NB4 (cell line): ENCODE measurements around the gene PHLDB1.

Experiments
- TF ChIP-seq, protein P1 (sequence below): IDR thresholded peaks from 2 replicates; pipeline ENCODE4 v1.6.1; 2011; ENCODE audit warnings: low read depth, low read length
- TF ChIP-seq, protein P2 (sequence below): IDR thresholded peaks from one replicate; pipeline ENCODE4 v1.5.1; 2012; ENCODE audit warnings: low read depth, low read length

DNA sequence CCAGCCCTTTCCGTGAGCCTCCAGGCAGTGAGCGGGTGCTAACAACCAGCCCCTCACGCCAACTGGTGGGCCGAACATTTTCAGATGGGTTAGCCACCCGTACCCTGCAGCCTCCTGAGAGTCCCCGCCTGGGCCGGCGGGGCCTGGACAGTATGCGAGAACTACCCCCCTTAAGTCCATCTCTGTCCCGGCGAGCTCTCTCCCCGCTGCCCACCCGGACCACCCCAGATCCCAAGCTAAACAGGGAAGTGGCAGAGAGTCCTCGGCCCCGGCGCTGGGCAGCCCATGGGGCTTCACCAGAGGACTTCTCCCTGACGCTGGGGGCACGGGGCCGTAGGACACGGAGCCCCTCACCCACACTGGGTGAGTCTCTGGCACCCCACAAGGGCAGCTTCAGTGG is 20.6 kb downstream of the PHLDB1 start:
- TF ChIP-seq, protein P1, sequence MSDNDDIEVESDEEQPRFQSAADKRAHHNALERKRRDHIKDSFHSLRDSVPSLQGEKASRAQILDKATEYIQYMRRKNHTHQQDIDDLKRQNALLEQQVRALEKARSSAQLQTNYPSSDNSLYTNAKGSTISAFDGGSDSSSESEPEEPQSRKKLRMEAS = no peak
- TF ChIP-seq, protein P2, sequence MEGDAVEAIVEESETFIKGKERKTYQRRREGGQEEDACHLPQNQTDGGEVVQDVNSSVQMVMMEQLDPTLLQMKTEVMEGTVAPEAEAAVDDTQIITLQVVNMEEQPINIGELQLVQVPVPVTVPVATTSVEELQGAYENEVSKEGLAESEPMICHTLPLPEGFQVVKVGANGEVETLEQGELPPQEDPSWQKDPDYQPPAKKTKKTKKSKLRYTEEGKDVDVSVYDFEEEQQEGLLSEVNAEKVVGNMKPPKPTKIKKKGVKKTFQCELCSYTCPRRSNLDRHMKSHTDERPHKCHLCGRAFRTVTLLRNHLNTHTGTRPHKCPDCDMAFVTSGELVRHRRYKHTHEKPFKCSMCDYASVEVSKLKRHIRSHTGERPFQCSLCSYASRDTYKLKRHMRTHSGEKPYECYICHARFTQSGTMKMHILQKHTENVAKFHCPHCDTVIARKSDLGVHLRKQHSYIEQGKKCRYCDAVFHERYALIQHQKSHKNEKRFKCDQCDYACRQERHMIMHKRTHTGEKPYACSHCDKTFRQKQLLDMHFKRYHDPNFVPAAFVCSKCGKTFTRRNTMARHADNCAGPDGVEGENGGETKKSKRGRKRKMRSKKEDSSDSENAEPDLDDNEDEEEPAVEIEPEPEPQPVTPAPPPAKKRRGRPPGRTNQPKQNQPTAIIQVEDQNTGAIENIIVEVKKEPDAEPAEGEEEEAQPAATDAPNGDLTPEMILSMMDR = no peak
